NCI-H1417 (cell line): ENCODE results near the gene GLIS1.
"Not testable (repeated sequence)": the region's sequence is repeated elsewhere in the genome, so short reads cannot be mapped to it uniquely, and the experiment has no call there.

Experiments used
- DNase-seq, 3 experiments: peaks; one replicate each; lab custom pipeline; 2025; lab: John Stamatoyannopoulos, UW

Gene GLIS1

DNA sequence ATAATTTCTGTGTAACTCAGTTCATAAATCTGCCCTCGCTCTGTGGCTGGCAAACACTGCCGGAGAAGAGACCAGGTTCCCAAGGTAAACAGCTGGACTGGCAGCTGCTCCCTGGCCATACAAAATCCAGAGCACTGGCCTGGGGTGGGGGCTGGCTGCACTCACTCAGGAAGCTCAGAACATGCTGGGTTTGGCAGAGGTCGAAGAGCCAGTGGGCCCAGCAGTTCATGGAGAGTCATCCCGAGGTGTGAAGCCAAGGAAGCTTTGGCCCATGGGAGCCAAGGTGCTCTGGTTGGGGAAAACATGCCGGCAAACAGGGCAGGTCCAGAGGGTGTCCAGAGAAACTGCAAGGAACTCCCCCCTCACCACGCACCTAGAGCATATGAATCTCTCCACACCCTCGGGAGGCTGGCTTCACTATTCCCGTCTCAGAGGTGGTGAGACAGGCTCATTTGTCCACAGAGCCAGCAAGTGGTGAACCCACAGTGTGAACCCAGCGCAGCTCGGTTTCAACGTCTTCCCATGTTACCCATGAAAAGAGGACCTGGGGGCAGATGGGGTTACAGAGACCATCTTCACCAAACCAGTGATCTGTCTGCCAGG, 177.4 kb downstream of the GLIS1 start:
- peak in 1 of 3 experiments; percentile 26 for DNase-seq

DNA sequence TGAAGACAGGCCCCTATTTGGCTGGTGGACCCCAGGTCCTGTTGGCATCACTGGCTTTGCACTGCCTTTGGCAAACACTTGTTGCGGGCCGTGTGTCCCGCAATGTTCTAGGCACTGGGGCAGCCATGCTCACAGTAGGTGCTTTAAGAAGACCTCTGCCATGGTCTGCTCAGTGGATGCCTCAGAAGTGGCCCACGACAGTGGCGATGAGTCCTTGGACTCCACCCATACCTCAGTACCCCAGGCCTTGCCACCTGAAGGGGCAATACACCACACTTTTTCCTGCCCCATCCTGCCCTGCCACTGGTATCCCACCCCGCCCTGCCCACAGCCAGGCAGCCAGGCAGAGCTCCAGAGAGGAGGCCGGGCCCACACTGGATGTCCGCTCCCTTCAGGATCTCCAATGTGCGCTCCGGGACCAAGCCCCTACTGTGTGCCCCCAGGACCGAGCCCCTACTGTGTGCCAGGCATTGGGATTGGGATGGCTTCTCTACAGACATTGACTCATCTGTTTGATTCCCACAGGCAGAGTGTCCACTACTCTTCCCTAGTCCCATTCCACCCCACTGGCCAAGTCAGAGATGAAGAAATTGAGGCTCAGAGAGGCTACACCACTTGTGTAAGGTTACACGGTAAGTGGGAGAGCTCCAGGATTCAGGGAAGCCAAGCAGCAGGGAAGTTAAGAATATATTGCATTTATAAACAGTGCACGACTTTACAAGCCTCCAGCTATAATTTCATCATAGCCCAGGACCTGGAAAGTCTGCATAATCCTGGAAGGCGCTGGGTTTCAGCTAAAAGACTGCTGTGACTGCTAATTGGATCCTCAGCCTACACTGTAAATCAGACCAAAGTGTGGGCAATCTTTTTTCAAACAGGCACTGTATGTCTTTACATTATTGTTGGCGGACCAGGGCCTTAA, 178.1 kb downstream of the GLIS1 start:
- peak in 1 of 3 experiments; percentile 26 for DNase-seq

DNA sequence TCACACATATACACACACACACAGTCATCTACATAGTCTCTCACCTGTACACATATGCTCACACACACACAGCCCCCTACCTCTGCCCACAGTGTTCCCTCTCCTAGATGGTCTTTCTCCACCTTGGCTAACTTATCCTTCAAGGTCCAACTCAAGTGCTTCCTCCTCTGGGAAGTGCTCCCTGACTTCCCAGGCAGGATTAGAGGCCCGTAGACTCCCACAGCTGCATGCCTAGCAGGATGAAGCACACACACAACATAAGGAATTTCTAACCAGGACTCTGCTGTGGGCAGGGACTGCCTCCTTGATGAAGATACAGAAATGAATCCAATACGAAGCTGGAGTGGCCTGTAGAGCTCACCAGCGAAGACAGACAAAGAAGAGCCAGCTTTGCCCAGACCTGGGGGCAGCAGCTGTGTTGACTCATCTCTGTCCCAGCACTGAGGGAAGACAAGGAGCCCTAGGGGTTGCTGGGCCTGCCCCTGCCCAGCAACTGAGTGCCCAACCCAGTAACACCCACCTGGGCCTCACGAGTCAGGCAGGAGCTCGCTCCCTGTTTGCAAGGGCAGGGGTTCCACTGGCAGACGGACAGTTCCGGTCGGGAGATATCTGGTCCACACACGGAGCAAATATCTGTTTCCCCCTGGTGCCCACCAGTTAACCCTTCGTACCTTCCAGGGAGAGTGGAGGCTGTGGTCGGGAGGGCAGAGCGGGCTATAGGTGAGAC, 178.9 kb downstream of the GLIS1 start:
- DNase-seq = no peak

DNA sequence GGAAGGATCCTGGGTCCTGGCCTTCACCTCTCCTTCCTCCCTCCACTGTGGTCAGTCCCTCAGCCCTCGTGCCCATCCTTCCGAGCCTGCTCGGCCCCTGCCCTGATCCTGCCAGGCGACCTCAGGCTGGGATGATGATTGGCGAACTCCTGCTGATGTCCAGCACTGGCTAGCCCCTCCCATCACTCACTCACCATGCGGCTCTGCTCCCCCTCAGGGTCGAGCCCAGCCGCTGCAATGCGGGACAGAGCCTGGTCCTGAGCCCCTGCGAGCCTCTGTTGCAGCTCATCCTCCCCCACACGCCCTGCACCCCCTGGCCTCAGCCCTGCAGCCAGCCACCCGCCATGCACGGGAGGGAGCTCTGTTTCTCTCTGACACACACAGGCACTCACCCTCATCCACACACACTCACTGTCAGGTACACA, 179.6 kb downstream of the GLIS1 start:
- no peak for DNase-seq

DNA sequence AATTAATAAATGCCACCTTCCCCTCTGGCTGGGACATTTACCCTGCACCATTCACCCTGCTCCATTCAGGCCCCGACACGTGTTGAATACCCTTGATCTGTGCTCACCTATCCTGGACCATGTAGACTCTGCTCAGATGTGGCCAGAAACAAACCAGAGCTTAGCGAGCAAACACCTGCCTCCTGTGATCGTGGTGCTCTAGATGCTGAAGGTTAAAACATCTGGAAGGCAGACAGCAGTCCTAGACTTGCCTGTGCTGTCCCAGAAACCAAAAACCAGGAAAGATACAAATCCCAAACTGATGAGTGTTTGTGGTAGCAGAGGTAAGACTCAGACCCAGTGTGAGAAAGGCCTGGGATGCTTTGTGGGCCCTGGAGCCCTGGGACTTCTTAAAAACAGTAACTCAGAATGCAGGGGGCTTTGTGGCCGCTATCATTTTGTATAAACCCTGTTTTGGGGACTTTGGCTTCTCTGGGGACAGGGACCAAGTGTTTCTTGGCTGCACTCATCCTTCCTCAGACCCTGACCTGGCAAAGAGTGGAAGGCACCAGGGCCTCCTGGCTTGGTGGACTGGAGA, 180.1 kb downstream of the GLIS1 start:
- DNase-seq = no peak

DNA sequence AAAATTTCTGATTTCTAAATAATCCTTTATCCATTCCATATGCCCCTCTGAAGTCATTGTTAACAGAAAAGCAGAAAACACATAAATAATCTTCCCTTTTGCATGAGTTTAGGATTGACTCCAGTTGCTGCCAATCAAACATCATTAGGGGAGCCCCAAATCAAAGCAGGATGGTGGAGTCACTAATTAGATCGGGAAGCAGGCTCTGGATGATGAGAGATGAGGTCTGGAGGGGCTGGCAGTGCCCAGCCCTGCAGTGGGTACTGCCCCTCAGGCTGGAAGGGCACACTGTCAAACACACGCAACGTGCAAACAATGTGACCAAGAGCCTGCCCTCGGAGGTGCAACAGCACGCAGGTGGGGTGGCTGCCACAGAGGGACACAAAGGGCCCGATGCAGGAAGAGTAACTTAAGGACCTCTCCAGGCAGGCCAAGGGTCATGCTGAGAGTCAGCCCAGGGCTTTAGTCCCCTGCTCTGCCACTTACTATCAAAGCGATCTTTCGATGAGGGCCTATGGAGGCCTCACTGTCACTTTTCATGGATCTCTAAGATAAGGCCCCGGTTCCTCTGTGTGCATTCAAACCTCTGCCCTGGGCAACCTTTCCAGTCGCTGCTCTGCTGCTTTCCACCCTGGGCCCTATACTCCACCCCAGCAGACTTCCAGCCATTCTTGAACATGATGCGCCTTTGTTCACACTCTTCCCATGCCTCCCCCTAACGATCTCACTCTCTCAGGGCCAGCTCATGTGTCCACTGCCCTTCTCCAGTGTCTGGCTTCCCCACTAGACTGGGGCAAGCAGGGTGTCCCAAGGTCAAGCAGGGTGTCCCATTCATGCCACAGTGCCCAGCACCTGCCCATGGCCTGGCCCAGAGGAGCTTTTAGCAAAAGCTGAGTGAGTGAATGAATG, 180.9 kb downstream of the GLIS1 start:
- no peak for DNase-seq

DNA sequence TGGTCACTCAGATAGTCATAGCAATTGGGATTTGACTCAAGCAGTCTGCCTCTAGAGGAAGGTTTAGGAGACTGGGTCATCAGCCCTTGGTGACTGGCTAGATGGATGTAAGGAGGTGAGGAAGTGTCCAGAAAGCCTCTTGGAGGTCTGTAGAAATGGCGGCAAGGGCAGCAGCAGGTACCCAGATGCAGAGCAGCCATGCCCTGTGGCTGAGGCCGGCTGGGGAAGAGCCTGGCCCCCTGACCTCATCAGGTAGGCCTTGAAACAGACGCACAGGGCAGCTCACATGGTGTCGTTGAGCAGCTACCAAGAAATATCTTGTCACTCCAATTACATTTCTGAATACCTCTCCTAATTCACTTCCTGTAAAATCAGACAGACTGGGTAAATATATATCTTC, 181.6 kb downstream of the GLIS1 start:
- DNase-seq = no peak

DNA sequence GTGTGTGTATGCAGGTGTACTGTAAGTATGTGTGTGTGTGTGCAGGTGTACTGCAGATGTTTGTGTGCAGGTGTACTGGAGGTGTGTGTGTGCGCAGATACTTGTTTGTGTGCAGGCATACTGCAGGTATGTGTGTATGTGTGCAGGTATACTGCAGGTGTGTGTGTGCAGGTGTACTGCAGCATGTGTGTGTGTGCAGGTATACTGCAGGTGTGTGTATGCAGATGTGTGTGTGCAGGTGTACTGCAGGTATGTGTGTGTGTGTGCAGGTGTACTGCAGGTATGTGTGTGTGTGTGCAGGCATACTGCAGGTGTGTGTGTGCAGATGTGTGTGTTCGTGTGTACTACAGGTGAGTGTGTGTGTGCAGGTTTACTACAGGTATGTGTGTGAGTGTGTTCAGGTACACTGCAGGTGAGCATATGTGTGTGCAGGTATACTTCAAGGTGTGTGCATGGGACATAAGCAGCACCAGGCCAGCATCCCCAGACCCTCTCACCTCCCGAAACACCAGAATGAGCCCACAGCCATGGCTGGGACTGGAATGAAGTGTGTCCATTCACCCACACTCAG, 182.2 kb downstream of the GLIS1 start:
- no peak for DNase-seq

DNA sequence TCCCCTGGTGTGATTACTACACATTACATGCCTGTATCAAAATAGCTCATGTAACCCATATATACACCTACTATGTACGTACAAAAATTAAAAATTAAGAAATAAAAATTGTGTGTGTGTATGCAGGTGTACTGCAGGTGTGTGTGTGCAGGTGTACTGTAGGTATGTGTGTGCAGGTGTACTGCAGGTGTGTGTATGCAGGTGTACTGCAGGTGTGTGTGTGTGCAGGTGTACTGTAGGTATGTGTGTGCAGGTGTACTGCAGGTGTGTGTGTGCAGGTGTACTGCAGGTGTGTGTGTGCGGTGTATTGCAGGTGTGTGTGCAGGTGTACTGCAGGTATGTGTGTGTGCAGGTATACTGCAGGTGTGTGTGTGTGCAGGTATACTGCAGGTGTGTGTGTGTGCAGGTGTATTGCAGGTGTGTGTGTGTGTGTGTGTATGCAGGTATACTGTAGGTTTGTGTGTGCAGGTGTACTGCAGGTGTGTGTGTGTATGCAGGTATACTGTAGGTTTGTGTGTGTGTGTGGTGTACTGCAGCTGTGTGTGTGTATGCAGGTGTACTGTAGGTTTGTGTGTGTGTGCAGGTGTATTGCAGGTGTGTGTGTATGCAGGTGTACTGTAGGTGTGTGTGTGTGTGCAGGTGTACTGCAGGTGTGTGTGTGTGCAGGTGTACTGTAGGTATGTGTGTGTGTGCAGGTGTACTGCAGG, 183.2 kb downstream of the GLIS1 start:
- not testable (repeated sequence) for DNase-seq

DNA sequence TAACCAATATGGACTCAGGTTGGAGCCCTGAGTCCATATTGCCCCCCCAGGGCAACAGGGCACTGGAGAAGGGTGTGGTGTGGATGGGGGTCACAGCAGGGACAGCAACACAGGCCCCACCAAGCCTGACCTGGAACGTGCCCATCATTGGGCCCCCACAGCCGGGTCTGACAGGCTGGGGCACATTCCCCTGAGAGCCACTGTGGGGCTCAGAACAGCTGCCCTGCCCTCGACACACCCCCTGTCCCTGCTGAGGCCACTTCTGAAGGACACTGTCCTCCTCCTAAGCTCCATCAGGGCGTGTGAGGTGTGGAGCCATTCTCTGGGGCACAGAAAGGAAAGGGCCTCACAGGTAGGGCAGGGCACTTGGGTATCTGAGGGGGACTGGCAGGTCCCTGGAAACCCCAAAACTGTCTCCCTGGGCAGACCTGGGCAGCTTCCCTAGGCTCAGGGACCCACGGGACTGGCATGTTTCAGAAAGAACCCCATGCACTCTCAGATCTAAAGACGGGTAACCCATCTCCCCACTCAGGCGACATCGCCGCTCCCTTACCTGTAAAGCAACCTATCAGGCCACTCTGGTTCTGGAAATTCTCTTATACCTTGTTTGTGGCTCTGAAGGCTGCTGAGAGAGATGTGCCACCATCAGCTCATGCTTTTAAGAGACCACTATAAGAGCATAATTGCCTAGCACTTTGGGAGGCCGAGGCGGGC, 184.2 kb downstream of the GLIS1 start:
- DNase-seq = no peak

DNA sequence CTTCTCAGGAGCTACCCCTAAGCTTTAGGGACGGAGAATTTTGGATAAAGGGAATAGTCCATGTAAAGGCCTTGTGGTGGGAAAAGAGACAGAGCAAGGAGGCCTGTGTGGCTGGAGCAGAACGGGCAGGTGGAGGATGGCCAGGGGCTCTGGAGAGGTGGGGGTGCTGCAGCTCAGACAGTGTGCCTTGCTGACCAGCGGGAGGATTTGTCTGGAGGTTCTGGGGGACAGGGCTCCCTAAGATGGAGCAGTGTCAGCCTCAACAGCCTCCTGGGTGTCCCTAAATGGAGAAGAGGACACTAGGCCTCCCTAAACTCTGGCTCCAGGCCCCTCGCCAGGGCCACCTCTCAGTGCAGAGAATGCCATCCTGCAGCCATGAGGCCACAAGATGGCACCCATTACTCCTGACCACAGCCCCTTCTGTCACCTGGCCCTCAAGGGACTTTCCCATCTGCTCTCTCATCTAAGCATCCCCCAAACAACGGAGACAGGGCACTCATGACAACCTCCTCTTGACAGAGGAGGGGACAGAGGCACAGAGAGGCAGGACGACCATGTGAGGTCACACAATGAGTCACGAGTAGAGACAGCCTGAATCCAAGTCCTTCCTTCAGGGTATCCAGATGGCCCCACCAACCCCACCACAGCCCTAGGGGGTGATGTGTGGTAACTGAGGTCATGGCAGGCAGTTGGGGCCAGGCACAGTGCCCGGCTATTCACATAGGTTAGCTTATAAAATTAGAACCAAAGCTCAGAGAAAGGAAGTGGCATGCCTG, 185.0 kb downstream of the GLIS1 start:
- no peak for DNase-seq

DNA sequence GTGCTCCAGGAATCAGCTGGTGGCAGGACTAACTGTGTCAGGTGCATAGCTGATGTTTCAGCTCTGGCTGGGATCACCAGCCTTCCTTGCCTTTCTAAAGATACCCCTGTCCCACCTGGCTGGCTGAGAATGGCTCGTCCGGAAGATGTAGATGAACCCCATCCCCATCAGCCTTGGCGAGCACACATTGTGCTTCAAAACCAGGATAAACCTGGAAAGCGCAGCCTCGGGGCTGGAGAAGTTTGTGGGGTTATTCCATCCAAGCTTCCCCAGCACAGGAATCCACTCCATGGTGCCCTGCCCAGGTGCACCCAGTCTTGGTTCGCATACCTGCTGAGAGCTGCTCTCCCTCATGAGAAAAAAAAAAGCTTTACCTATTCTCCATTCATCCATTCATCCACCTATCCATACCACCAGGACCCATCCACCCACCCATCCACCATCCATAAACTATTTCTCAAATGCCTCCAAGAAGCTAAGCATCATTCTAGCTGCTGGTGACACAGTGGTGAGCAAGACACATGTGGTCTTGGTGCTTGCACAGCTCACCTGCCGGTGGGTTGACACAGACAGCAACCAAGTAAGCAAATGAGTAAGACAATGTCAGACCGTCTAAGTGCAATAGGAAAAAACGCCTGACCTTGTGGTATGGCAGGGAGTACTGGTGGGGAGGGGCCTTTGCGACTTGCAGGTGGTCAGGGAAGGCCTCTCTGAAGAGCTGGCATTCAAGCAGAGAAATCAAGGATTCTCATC, 185.8 kb downstream of the GLIS1 start:
- no peak for DNase-seq

DNA sequence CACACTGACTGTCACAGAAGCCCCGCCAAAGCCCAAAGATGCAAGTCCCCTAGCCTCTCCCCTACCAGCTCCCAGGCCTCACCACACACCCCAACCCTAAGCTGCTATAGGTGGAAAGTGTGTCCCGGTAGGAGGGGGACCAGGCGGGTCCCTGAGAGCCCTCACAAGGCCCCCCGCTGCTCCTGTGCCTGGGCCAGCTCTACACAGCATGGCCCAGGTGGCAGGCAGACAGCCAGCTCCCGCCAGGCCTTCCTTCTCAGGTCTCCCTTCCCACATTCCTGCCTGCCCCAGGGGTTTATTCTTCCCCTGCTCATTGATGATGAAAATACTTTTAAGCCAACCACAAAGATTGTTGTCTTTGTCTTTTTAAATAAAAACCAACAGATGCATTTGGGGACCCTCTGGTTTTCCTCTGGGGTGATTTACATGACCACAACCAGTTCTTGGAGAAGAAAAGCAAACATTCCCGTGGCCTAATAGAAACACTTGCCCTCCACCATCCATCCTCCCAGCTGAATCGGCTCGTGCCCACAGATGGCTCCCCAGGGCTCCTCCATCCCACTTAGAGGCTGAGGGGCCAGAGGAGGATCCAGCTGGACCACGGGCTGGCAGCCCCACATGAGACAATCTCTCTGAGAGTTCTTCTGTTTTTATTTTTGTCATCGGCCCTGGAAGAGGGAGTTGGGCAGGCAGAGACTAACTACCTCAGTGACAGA, 186.7 kb downstream of the GLIS1 start:
- peak in 2 of 3 experiments; percentile 22 to 42 for DNase-seq

DNA sequence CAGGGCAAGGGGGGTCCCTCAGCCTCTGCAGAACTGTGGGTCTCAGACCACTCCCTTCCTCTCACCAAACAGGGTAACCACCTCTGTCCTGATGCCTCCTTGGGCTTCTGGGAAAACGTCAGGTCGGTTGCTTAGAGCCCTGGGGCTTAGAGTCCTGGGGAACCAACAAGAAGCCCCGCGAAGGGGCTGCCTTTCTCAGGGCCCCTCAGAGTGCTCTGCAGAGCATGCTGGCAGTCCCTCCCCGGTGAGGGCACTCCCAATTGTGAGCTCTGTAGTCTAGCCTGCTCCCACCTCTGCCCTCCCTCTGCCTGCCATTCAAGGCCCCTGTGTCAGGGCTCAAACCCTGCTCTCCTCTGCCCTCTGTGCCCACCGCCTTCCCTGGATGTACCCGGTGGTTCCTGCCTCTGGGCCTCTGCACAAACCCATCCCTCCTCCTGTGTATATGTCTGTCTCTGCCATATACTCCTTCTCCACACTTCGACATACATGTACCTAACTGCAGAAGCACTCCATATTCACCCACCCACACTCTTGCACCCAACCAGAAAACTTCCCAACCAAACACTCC, 187.5 kb downstream of the GLIS1 start:
- no peak for DNase-seq

DNA sequence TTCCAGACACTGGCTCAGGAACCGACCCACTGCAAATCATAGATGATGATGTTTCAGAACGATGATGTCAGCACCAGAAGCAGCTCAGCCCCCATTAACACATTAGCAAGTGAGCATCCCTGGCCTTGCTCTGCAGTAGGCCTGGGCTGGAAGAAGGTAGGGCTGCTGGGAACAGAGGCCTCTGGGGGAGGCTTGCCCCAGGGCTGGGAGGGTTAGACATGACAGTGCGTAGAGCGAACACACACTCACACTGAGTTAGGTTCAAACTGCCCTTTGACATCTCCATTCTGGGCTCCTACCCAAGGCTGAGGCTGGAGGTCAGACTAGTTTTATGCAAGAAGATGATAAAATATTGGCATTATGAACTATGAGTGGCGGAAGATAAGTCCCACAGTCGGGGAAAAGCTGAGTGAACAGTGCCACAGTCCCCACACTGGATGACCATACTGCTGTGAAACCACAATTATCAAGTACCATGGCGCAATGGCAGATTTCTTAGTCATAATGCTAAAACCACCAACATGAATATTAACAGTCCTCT, 188.7 kb downstream of the GLIS1 start:
- DNase-seq = no peak

DNA sequence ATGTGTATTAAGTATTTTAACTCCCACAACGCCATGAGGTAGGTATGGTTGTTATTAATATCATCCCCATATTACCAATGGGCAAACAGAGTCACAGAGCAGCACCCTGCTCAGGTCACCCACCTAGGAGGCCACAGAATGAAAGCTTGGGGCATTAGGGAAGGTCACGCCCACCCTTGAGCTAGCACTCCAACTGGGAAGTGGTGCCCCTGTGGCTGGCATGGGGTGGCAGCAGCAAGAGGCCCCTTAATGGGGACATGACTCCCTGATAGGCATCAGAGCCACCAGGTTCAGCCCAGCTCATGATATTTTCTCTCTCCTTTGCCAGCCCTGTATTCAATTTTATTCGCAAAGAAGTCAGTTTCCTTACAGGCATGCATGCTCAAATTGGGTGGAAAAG, 189.2 kb downstream of the GLIS1 start:
- DNase-seq = no peak

DNA sequence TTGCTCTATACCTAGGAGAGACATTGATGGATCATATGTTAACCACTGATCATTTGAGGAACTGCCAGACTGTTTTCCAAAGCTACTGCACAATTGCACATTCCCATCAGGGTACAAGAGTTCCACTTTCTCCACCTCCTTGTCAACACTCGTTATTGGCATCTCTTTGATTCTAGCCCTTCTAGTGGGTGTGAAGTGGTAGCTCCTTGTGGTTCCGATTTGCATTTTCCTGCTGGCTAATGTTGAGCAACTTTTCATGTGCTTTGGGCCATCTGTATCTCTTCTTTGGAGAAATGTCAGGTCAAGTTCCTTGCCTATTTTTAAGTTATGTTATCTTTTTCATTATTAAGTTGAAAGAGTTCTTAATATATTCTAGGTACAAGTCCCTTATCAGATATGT, 189.7 kb downstream of the GLIS1 start:
- no peak for DNase-seq
